OCI-LY7 (cell line): ENCODE data around the gene FGA. TPM values are rescaled to one million over a fixed set of nuclear protein-coding genes. Genes with fewer than 3 reads are reported as not detected.

Experiments
- BruUV-seq: library from RNA; stranded (reverse); fragments of 400-500 nt; replicated peaks from 2 replicates; lab custom pipeline; 2021; lab: Mats Ljungman, UMichigan
- CTCF ChIA-PET: fragments of 300-600 bp; sonication (Branson Sonifier 250); formaldehyde crosslinking; loops from one replicate; lab custom pipeline; 2022; ENCODE audit warnings: antibody characterized with exemption; ENCODE audit not compliant: unreplicated experiment; lab: Charles Lee
- POLR2A ChIA-PET: fragments of 300-600 bp; sonication (Branson Sonifier 250); formaldehyde crosslinking; loops from one replicate; lab custom pipeline; 2022; ENCODE audit warnings: antibody characterized with exemption; lab: Charles Lee
- DNase-seq: peaks from one replicate; pipeline ENCODE4 v3.0.0-alpha.2; 2015; ENCODE audit warnings: low spot score
- H2AFZ ChIP-seq: fragments of 200-600 bp; sonication (generic), shearing (Covaris generic); 2 replicates; pipeline ENCODE4 v1.6.1; 2014; ENCODE audit warnings: mild to moderate bottlenecking, antibody characterized with exemption, low read length, moderate library complexity
- H3K27ac ChIP-seq: fragments of 200-600 bp; sonication (generic); 2 replicates; pipeline ENCODE4 v1.5.1; 2014; ENCODE audit warnings: mixed run types, low read depth, mild to moderate bottlenecking, moderate library complexity, low read length, inconsistent platforms; ENCODE audit not compliant: poor library complexity, severe bottlenecking
- H3K36me3 ChIP-seq: fragments of 200-600 bp; sonication (generic); 2 replicates; pipeline ENCODE4 v1.6.1; 2014; ENCODE audit warnings: mild to moderate bottlenecking, antibody characterized with exemption, low read length, moderate library complexity, mixed read lengths; ENCODE audit not compliant: insufficient read depth
- H3K4me1 ChIP-seq: fragments of 200-600 bp; sonication (generic); 2 replicates; pipeline ENCODE4 v1.5.1; 2014; ENCODE audit warnings: mild to moderate bottlenecking, low read length; ENCODE audit not compliant: insufficient read depth, poor library complexity, severe bottlenecking
- H3K4me2 ChIP-seq: fragments of 200-600 bp; sonication (generic); 2 replicates; pipeline ENCODE4 v1.6.1; 2014; ENCODE audit warnings: mild to moderate bottlenecking, low read length
- H3K4me3 ChIP-seq: fragments of 200-600 bp; sonication (generic); 2 replicates; pipeline ENCODE4 v1.5.1; 2014; ENCODE audit warnings: mild to moderate bottlenecking, low read depth, low read length; ENCODE audit not compliant: poor library complexity, severe bottlenecking
- H3K79me2 ChIP-seq: fragments of 200-600 bp; sonication (generic); 2 replicates; pipeline ENCODE4 v1.6.1; 2016; ENCODE audit warnings: low read depth, mild to moderate bottlenecking, low read length, moderate library complexity, mixed read lengths; ENCODE audit not compliant: insufficient read depth
- H3K9me2 ChIP-seq: fragments of 200-600 bp; sonication (generic); 2 replicates; pipeline ENCODE4 v1.6.1; 2016; ENCODE audit warnings: mild to moderate bottlenecking, low read length, mixed read lengths; ENCODE audit not compliant: insufficient read depth
- H3K9me3 ChIP-seq: fragments of 200-600 bp; sonication (generic); 2 replicates; pipeline ENCODE4 v1.6.1; 2014; ENCODE audit warnings: mild to moderate bottlenecking, mixed run types, low read length, mixed read lengths
- H4K20me1 ChIP-seq: fragments of 200-600 bp; sonication (generic); 2 replicates; pipeline ENCODE4 v1.6.1; 2014; ENCODE audit warnings: mild to moderate bottlenecking, antibody characterized with exemption, low read length, moderate library complexity, mixed read lengths; ENCODE audit not compliant: insufficient read depth
- CTCF ChIP-seq: fragments of 200-600 bp; sonication (generic); conservative IDR thresholded peaks from 2 replicates; pipeline ENCODE4 v1.5.1; 2014; ENCODE audit warnings: mild to moderate bottlenecking, antibody characterized with exemption, low read length, moderate library complexity, mixed read lengths
- EZH2phosphoT487 ChIP-seq: fragments of 200-600 bp; sonication (generic); IDR thresholded peaks from 2 replicates; pipeline ENCODE4 v1.6.1; 2018; ENCODE audit warnings: low read depth, borderline replicate concordance, mild to moderate bottlenecking, mixed run types, antibody characterized with exemption, low read length, moderate library complexity, mixed read lengths
- intact Hi-C: fragments of 100-400 bp; cut with micrococcal nuclease; formaldehyde crosslinking; loops from one replicate; pipeline ENCODE4 v1.10.0; 2022; ENCODE audit not compliant: unreplicated experiment
- total RNA-seq, 2 experiments: library from RNA; depleted of rRNA in 1 of 2; stranded (reverse); fragments of >200 nt in 1 of 2; shearing (Covaris generic) in 1 of 2; gene quantifications; 2 replicates each; pipeline ENCODE4 v1.2.3, GENCODE V29; 2014 to 2022

Gene FGA
- total RNA-seq, 2 experiments from 2014 or later: not detected

- Histone ChIP-seq H3K36me3 (peaks cover 15% of the 10 kb centered on the region), H2AFZ (peak overlapping the region; percentile 33; the same call in 1 of the 2 replicates), H3K4me1 (peaks cover 19% of the 10 kb centered on the region), H3K4me2 (no peak overlapping the region), H4K20me1 (peaks cover 13% of the 10 kb centered on the region; the same call in 1 of the 2 replicates), H3K27ac (no peak overlapping the region), H3K4me3 (no peak overlapping the region), H3K9me2 (no peaks in the 10 kb centered on the region), H3K9me3 (no peaks in the 10 kb centered on the region), H3K79me2 (peaks cover 30% of the 10 kb centered on the region)
- CTCF ChIA-PET: no interaction called here
- BruUV-seq: no TSS peak
- POLR2A ChIA-PET: interaction anchor here (1.0 kb wide), 1 partner anchor 68 kb away, joined by 4 read pairs; no protein-coding TSS in a partner anchor
- intact Hi-C loops: loop anchor here (1.0 to 10.0 kb wide), 4 partner anchors 66 to 820 kb away; no protein-coding TSS in a partner anchor
- DNase-seq: peak; percentile 74
- no peak for TF ChIP-seq EZH2phosphoT487
- TF ChIP-seq CTCF: peak; percentile 95
Measured at GRCh38 chr4:154551872-154552686, 38.5 kb downstream of the FGA start.

GRCh38 chr4:154549894-154550790 is 40.4 kb downstream of the FGA start, which contains the start of gene PLRG1:
TSS of gene PLRG1 (minus strand) at chr4:154550400. CDS start at chr4:154550308, 92 bp downstream.
- TSS peak; percentile 78 for BruUV-seq
- Histone ChIP-seq H3K79me2 (peaks cover 31% of the 10 kb centered on the region), H3K9me2 (no peaks in the 10 kb centered on the region), H3K36me3 (peaks cover 34% of the 10 kb centered on the region), H3K4me2 (peak within 1 kb of the TSS; percentile 99), H3K9me3 (no peaks in the 10 kb centered on the region), H3K4me3 (peak within 1 kb of the TSS; percentile 89), H2AFZ (peak within 1 kb of the TSS; percentile 91), H3K27ac (peak within 1 kb of the TSS; percentile 27), H3K4me1 (peaks cover 19% of the 10 kb centered on the region), H4K20me1 (peaks cover 13% of the 10 kb centered on the region; the same call in 1 of the 2 replicates)
- DNase-seq: peak; percentile 97
- intact Hi-C loops: loop anchor here (5.0 to 10.0 kb wide), 2 partner anchors 255 to 822 kb away; no protein-coding TSS in a partner anchor
- ChIA-PET POLR2A (interaction anchor here (0.6 to 5.2 kb wide), 20 partner anchors 10 to 1629 kb away, joined by 3 to 76 read pairs (median 4); no protein-coding TSS in a partner anchor), CTCF (interaction anchor here (0.6 to 1.0 kb wide), 3 partner anchors 19 to 73 kb away, joined by 3 read pairs; no protein-coding TSS in a partner anchor)
- TF ChIP-seq EZH2phosphoT487 (no peak), CTCF (no peak)
